B cell (primary cell): ENCODE results near the gene AOPEP.

ENCODE experiments used
- EZH2 ChIP-seq: IDR thresholded peaks from 2 replicates; pipeline ENCODE4 v1.6.1; 2012; ENCODE audit warnings: borderline replicate concordance, low read depth, mild to moderate bottlenecking, moderate library complexity, low read length; ENCODE audit not compliant: insufficient read depth, poor library complexity, severe bottlenecking
- TF ChIP-seq, protein P1 (sequence below): fragments of 200-600 bp; IDR thresholded peaks from one replicate; pipeline ENCODE4 v1.8.0; 2022; ENCODE audit warnings: antibody characterized with exemption, mild to moderate bottlenecking

DNA sequence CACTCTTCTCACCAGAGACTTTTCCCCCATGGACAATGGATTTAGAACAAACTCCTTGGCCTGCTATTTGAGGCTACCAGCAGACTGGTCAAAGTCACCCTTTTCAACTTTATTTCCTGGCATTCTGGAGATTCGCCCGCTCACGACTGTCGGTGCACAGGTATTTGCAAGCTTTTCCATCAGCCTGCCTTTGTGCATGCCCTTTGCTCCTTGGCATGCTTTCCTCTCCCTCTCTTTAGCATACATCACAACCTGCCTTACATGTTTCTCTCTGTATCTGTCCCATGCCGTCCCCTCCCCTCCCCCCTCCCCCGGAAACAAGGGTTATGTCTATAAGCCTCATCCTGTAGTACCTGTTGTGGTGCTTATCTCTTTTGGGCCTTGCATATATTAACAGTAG lies 257.1 kb downstream of the AOPEP start:
- TF ChIP-seq EZH2: no peak
- TF ChIP-seq, protein P1, sequence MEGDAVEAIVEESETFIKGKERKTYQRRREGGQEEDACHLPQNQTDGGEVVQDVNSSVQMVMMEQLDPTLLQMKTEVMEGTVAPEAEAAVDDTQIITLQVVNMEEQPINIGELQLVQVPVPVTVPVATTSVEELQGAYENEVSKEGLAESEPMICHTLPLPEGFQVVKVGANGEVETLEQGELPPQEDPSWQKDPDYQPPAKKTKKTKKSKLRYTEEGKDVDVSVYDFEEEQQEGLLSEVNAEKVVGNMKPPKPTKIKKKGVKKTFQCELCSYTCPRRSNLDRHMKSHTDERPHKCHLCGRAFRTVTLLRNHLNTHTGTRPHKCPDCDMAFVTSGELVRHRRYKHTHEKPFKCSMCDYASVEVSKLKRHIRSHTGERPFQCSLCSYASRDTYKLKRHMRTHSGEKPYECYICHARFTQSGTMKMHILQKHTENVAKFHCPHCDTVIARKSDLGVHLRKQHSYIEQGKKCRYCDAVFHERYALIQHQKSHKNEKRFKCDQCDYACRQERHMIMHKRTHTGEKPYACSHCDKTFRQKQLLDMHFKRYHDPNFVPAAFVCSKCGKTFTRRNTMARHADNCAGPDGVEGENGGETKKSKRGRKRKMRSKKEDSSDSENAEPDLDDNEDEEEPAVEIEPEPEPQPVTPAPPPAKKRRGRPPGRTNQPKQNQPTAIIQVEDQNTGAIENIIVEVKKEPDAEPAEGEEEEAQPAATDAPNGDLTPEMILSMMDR: no peak
